ENCODE data around the gene MEF2A.

DNA sequence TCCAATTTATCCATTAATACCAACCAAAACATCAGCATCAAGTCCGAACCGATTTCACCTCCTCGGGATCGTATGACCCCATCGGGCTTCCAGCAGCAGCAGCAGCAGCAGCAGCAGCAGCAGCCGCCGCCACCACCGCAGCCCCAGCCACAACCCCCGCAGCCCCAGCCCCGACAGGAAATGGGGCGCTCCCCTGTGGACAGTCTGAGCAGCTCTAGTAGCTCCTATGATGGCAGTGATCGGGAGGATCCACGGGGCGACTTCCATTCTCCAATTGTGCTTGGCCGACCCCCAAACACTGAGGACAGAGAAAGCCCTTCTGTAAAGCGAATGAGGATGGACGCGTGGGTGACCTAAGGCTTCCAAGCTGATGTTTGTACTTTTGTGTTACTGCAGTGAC is 146.6 kb downstream of the MEF2A start:
- TF ChIP-seq, protein P1, sequence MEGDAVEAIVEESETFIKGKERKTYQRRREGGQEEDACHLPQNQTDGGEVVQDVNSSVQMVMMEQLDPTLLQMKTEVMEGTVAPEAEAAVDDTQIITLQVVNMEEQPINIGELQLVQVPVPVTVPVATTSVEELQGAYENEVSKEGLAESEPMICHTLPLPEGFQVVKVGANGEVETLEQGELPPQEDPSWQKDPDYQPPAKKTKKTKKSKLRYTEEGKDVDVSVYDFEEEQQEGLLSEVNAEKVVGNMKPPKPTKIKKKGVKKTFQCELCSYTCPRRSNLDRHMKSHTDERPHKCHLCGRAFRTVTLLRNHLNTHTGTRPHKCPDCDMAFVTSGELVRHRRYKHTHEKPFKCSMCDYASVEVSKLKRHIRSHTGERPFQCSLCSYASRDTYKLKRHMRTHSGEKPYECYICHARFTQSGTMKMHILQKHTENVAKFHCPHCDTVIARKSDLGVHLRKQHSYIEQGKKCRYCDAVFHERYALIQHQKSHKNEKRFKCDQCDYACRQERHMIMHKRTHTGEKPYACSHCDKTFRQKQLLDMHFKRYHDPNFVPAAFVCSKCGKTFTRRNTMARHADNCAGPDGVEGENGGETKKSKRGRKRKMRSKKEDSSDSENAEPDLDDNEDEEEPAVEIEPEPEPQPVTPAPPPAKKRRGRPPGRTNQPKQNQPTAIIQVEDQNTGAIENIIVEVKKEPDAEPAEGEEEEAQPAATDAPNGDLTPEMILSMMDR (IDR thresholded peaks at IDR 0.05; ENCODE audit: low read length), result no peak
- no peak for TF ChIP-seq EZH2 (IDR thresholded peaks at IDR 0.05; ENCODE audit: borderline replicate concordance, low read length)

All from OCI-LY1 (cell line).